GM23338 (cell line): ENCODE results near the gene DOCK6. TPM values are rescaled to one million over a fixed set of nuclear protein-coding genes. Genes with fewer than 3 reads are reported as not detected.

Experiments used
- ATAC-seq: fragments of 200-7000 bp; cut with Tn5 transposase; 3 replicates; pipeline ENCODE4 v1.9.1; 2020
- DNase-seq: peaks from one replicate; pipeline ENCODE4 v3.0.0-alpha.2; 2015; ENCODE audit warnings: low spot score
- H2AFZ ChIP-seq: fragments of 200-600 bp; sonication (generic); 2 replicates; pipeline ENCODE4 v1.8.0; 2016; ENCODE audit warnings: antibody characterized with exemption, mild to moderate bottlenecking, moderate library complexity
- H3F3A ChIP-seq: fragments of 200-600 bp; sonication (generic); replicated peaks from 2 replicates; pipeline ENCODE4 v1.8.0; 2017; ENCODE audit warnings: antibody characterized with exemption, mixed run types, low read depth
- H3K27ac ChIP-seq: fragments of 200-600 bp; sonication (generic); 2 replicates; pipeline ENCODE4 v1.6.1; 2016; ENCODE audit warnings: low read depth
- H3K27me3 ChIP-seq: fragments of 200-600 bp; sonication (generic); 2 replicates; pipeline ENCODE4 v1.8.0; 2016; ENCODE audit warnings: mild to moderate bottlenecking, mixed run types, moderate library complexity; ENCODE audit not compliant: insufficient read depth
- H3K36me3 ChIP-seq: fragments of 200-600 bp; sonication (generic); 2 replicates; pipeline ENCODE4 v1.8.0; 2016; ENCODE audit warnings: mild to moderate bottlenecking; ENCODE audit not compliant: insufficient read depth
- H3K4me1 ChIP-seq: fragments of 200-600 bp; sonication (generic); 2 replicates; pipeline ENCODE4 v1.8.0; 2016; ENCODE audit warnings: mild to moderate bottlenecking, moderate library complexity; ENCODE audit not compliant: insufficient read depth
- H3K4me2 ChIP-seq: fragments of 200-600 bp; sonication (generic); 2 replicates; pipeline ENCODE4 v1.7.1; 2017; ENCODE audit warnings: mixed run types
- H3K4me3 ChIP-seq: fragments of 200-600 bp; sonication (generic); 2 replicates; pipeline ENCODE4 v1.6.1; 2016; ENCODE audit warnings: mixed run types
- H3K79me2 ChIP-seq: fragments of 200-600 bp; sonication (generic); replicated peaks from 2 replicates; pipeline ENCODE4 v1.8.0; 2017; ENCODE audit warnings: mild to moderate bottlenecking; ENCODE audit not compliant: insufficient read depth
- H3K9me2 ChIP-seq: fragments of 200-600 bp; sonication (generic); 2 replicates; pipeline ENCODE4 v1.8.0; 2017; ENCODE audit not compliant: insufficient read depth
- H4K20me1 ChIP-seq: fragments of 200-600 bp; sonication (generic); replicated peaks from 2 replicates; pipeline ENCODE4 v1.8.0; 2017; ENCODE audit warnings: mild to moderate bottlenecking; ENCODE audit not compliant: insufficient read depth
- H3K27ac Mint-ChIP-seq: 2 replicates; pipeline ENCODE4 v1.8.0; 2020; ENCODE audit warnings: inconsistent platforms, mild to moderate bottlenecking, moderate library complexity, mixed read lengths
- H3K27me3 Mint-ChIP-seq: 3 replicates; pipeline ENCODE4 v1.8.0; 2022; ENCODE audit warnings: low read depth, mild to moderate bottlenecking, moderate library complexity, mixed read lengths, inconsistent platforms; ENCODE audit not compliant: insufficient read depth, poor library complexity
- H3K36me3 Mint-ChIP-seq: 3 replicates; pipeline ENCODE4 v1.8.0; 2021; ENCODE audit warnings: low read depth, mild to moderate bottlenecking, inconsistent platforms, moderate library complexity, mixed read lengths
- H3K4me1 Mint-ChIP-seq: 3 replicates; pipeline ENCODE4 v1.8.0; 2020; ENCODE audit warnings: mild to moderate bottlenecking, inconsistent platforms, mixed read lengths
- H3K4me3 Mint-ChIP-seq: 3 replicates; pipeline ENCODE4 v1.8.0; 2021; ENCODE audit warnings: moderate library complexity, mild to moderate bottlenecking, inconsistent platforms, mixed read lengths
- H3K9me3 Mint-ChIP-seq: 3 replicates; pipeline ENCODE4 v1.8.0; 2020; ENCODE audit warnings: moderate library complexity, mild to moderate bottlenecking, inconsistent platforms, mixed read lengths
- CREB1 ChIP-seq: fragments of 250-450 bp; sonication (Bioruptor Pico); IDR thresholded peaks from 2 replicates; pipeline ENCODE4 v1.5.0; 2020; ENCODE audit warnings: low read depth, mild to moderate bottlenecking, moderate library complexity
- EZH2phosphoT487 ChIP-seq: fragments of 200-600 bp; sonication (generic); IDR thresholded peaks from one replicate; pipeline ENCODE4 v1.8.1; 2018; ENCODE audit warnings: antibody characterized with exemption; ENCODE audit not compliant: unreplicated experiment
- JUNB ChIP-seq: IDR thresholded peaks from one replicate; pipeline ENCODE4 v1.6.1; 2016; ENCODE audit warnings: antibody characterized with exemption; ENCODE audit not compliant: unreplicated experiment
- NANOG ChIP-seq: IDR thresholded peaks from 2 replicates; pipeline ENCODE4 v1.6.1; 2016; ENCODE audit warnings: antibody characterized with exemption, borderline replicate concordance
- POLR2AphosphoS5 ChIP-seq: IDR thresholded peaks from 2 replicates; pipeline ENCODE4 v1.6.1; 2016; ENCODE audit warnings: antibody characterized with exemption, low read depth
- STAT1 ChIP-seq: IDR thresholded peaks from one replicate; pipeline ENCODE4 v1.6.1; 2016; ENCODE audit warnings: antibody characterized with exemption; ENCODE audit not compliant: unreplicated experiment
- ZNF114 ChIP-seq: fragments of 250-450 bp; sonication (Bioruptor Pico); IDR thresholded peaks from 2 replicates; pipeline ENCODE4 v1.5.0; 2020; ENCODE audit warnings: mild to moderate bottlenecking, moderate library complexity
- ZNF331 ChIP-seq: fragments of 250-450 bp; sonication (Bioruptor Pico); IDR thresholded peaks from 2 replicates; pipeline ENCODE4 v1.5.0; 2020; ENCODE audit warnings: low read depth, mild to moderate bottlenecking, moderate library complexity
- polyA plus RNA-seq: library from polyadenylated mRNA; unstranded; fragments of >200 nt; fragmentation: Nextera tagmentation; extraction: Ambion mirVana; gene quantifications from 2 replicates; pipeline ENCODE4 v1.2.1, GENCODE V29; 2016
- total RNA-seq: library from RNA; depleted of rRNA; stranded (reverse); fragments of >200 nt; shearing (Covaris generic); gene quantifications from 2 replicates; pipeline ENCODE4 v1.2.3, GENCODE V29; 2014
- TF ChIP-seq, protein P1 (sequence below): IDR thresholded peaks from one replicate; pipeline ENCODE4 v1.6.1; 2018; ENCODE audit warnings: antibody characterized with exemption; ENCODE audit not compliant: unreplicated experiment
- TF ChIP-seq, protein P2 (sequence below): IDR thresholded peaks from 2 replicates; pipeline ENCODE4 v1.6.1; 2016; ENCODE audit warnings: antibody characterized with exemption
- TF ChIP-seq, protein P3 (sequence below), 2 experiments: fragments of 200-600 bp in 1 of 2; sonication (generic) in 1 of 2; conservative IDR thresholded peaks; 2 replicates each; pipeline versions ENCODE4 v1.5.1 to v1.6.1; 2016 to 2017; ENCODE audit warnings: antibody characterized with exemption in 2 of 2, low read depth in 2 of 2, mild to moderate bottlenecking in 2 of 2, moderate library complexity in 1 of 2

Gene DOCK6
- total and polyA plus RNA-seq, 2 experiments from 2014 or later = 34.6 to 49.0 TPM

- no peak overlapping the region for H3K4me2 ChIP-seq
- no peak for ATAC-seq
- H3K9me2 ChIP-seq = no peaks in the 10 kb centered on the region
- Mint-ChIP-seq H3K9me3 (no peaks in the 10 kb centered on the region), H3K4me1 (peaks cover 9% of the 10 kb centered on the region), H3K27me3 (peaks cover 9% of the 10 kb centered on the region), H3K4me3 (no peak overlapping the region), H3K27ac (no peak overlapping the region), H3K36me3 (peaks cover 33% of the 10 kb centered on the region)
- H3K27ac ChIP-seq = no peak overlapping the region
- H4K20me1 ChIP-seq = no peaks in the 10 kb centered on the region
- H3F3A ChIP-seq = no peaks in the 10 kb centered on the region
- H3K4me1 ChIP-seq = no peaks in the 10 kb centered on the region
- TF ChIP-seq, protein P1, sequence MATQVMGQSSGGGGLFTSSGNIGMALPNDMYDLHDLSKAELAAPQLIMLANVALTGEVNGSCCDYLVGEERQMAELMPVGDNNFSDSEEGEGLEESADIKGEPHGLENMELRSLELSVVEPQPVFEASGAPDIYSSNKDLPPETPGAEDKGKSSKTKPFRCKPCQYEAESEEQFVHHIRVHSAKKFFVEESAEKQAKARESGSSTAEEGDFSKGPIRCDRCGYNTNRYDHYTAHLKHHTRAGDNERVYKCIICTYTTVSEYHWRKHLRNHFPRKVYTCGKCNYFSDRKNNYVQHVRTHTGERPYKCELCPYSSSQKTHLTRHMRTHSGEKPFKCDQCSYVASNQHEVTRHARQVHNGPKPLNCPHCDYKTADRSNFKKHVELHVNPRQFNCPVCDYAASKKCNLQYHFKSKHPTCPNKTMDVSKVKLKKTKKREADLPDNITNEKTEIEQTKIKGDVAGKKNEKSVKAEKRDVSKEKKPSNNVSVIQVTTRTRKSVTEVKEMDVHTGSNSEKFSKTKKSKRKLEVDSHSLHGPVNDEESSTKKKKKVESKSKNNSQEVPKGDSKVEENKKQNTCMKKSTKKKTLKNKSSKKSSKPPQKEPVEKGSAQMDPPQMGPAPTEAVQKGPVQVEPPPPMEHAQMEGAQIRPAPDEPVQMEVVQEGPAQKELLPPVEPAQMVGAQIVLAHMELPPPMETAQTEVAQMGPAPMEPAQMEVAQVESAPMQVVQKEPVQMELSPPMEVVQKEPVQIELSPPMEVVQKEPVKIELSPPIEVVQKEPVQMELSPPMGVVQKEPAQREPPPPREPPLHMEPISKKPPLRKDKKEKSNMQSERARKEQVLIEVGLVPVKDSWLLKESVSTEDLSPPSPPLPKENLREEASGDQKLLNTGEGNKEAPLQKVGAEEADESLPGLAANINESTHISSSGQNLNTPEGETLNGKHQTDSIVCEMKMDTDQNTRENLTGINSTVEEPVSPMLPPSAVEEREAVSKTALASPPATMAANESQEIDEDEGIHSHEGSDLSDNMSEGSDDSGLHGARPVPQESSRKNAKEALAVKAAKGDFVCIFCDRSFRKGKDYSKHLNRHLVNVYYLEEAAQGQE = no peak
- TF ChIP-seq ZNF114 = no peak
- no peak for TF ChIP-seq POLR2AphosphoS5
- TF ChIP-seq JUNB = no peak
- TF ChIP-seq, protein P2, sequence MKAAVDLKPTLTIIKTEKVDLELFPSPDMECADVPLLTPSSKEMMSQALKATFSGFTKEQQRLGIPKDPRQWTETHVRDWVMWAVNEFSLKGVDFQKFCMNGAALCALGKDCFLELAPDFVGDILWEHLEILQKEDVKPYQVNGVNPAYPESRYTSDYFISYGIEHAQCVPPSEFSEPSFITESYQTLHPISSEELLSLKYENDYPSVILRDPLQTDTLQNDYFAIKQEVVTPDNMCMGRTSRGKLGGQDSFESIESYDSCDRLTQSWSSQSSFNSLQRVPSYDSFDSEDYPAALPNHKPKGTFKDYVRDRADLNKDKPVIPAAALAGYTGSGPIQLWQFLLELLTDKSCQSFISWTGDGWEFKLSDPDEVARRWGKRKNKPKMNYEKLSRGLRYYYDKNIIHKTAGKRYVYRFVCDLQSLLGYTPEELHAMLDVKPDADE = no peak
- no peak for TF ChIP-seq ZNF331 (CRISPR knock-in tag)
- no peak for TF ChIP-seq EZH2phosphoT487
- no peaks in the 10 kb centered on the region for H3K79me2 ChIP-seq
- no peak for DNase-seq
- H2AFZ ChIP-seq = no peak overlapping the region
- no peaks in the 10 kb centered on the region for H3K27me3 ChIP-seq
- no peaks in the 10 kb centered on the region; the same call in 1 of the 2 replicates for H3K36me3 ChIP-seq
- H3K4me3 ChIP-seq = no peak overlapping the region
These were observed 25.0 kb downstream of the DOCK6 start for GRCh38 chr19:11237321-11237720.

GRCh38 chr19:11236324-11237301 lies 25.7 kb downstream of the DOCK6 start:
- TF ChIP-seq EZH2phosphoT487 (no peak), NANOG (no peak), STAT1 (no peak), CREB1 (CRISPR knock-in tag) (no peak)
- TF ChIP-seq, protein P3, sequence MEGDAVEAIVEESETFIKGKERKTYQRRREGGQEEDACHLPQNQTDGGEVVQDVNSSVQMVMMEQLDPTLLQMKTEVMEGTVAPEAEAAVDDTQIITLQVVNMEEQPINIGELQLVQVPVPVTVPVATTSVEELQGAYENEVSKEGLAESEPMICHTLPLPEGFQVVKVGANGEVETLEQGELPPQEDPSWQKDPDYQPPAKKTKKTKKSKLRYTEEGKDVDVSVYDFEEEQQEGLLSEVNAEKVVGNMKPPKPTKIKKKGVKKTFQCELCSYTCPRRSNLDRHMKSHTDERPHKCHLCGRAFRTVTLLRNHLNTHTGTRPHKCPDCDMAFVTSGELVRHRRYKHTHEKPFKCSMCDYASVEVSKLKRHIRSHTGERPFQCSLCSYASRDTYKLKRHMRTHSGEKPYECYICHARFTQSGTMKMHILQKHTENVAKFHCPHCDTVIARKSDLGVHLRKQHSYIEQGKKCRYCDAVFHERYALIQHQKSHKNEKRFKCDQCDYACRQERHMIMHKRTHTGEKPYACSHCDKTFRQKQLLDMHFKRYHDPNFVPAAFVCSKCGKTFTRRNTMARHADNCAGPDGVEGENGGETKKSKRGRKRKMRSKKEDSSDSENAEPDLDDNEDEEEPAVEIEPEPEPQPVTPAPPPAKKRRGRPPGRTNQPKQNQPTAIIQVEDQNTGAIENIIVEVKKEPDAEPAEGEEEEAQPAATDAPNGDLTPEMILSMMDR (conservative IDR thresholded peaks at IDR 0.05; ENCODE audit: low read depth in 2 of 2) = no peak
- no peak overlapping the region for H3K27ac ChIP-seq
- peaks cover 4% of the 10 kb centered on the region for H3K27me3 Mint-ChIP-seq
- H3K9me2 ChIP-seq = no peaks in the 10 kb centered on the region
- DNase-seq = no peak
- H3K36me3 Mint-ChIP-seq = peaks cover 32% of the 10 kb centered on the region
- no peak overlapping the region for H3K4me3 Mint-ChIP-seq
- H3K4me1 ChIP-seq = no peaks in the 10 kb centered on the region
- H3K4me3 ChIP-seq = no peak overlapping the region
- H3K27me3 ChIP-seq = no peaks in the 10 kb centered on the region
- H3K9me3 Mint-ChIP-seq = no peaks in the 10 kb centered on the region
- no peaks in the 10 kb centered on the region for H3F3A ChIP-seq
- H4K20me1 ChIP-seq = no peaks in the 10 kb centered on the region
- no peak overlapping the region for H3K27ac Mint-ChIP-seq
- H3K79me2 ChIP-seq = no peaks in the 10 kb centered on the region
- H3K4me2 ChIP-seq = no peak overlapping the region
- H3K4me1 Mint-ChIP-seq = peaks cover 9% of the 10 kb centered on the region
- no peaks in the 10 kb centered on the region; the same call in 1 of the 2 replicates for H3K36me3 ChIP-seq
- ATAC-seq = no peak
- no peak overlapping the region for H2AFZ ChIP-seq
